BE2C (cell line): ENCODE results near the gene GALR3.
A peak's percentile ranks its signal among the peaks of the same experiment; 100 is the strongest.

Experiments used
- DNase-seq: peaks from one replicate; pipeline ENCODE4 v3.0.0-alpha.2; 2020
- H3K27me3 ChIP-seq: fragments of 250-450 bp; sonication (Bioruptor Pico); 2 replicates; pipeline ENCODE4 v1.5.1; 2020; ENCODE audit warnings: mild to moderate bottlenecking
- H3K36me3 ChIP-seq: fragments of 250-450 bp; sonication (Bioruptor Pico); 2 replicates; pipeline ENCODE4 v1.5.1; 2020; ENCODE audit warnings: mild to moderate bottlenecking
- H3K4me1 ChIP-seq: fragments of 250-450 bp; sonication (Bioruptor Pico); 2 replicates; pipeline ENCODE4 v1.5.1; 2020
- H3K4me3 ChIP-seq: 2 replicates; pipeline ENCODE4 v1.5.1; 2011; ENCODE audit warnings: low read depth, low read length
- H3K9me3 ChIP-seq: fragments of 250-450 bp; sonication (Bioruptor Pico); 2 replicates; pipeline ENCODE4 v1.5.1; 2020
- CTCF ChIP-seq: IDR thresholded peaks from 2 replicates; pipeline ENCODE4 v1.5.1; 2012; ENCODE audit warnings: mild to moderate bottlenecking, low read depth, low read length

GALR3 gene

GRCh38 chr22:37778370-37779009 is 44.7 kb upstream of the GALR3 start:
- no peak for TF ChIP-seq CTCF
- Histone ChIP-seq H3K36me3 (no peaks in the 10 kb centered on the region), H3K27me3 (no peaks in the 10 kb centered on the region), H3K4me1 (no peaks in the 10 kb centered on the region), H3K9me3 (no peaks in the 10 kb centered on the region), H3K4me3 (no peak overlapping the region)
- no peak for DNase-seq

- Histone ChIP-seq H3K4me1 (no peaks in the 10 kb centered on the region), H3K36me3 (no peaks in the 10 kb centered on the region), H3K4me3 (no peak overlapping the region), H3K27me3 (no peaks in the 10 kb centered on the region), H3K9me3 (no peaks in the 10 kb centered on the region; the same call in 1 of the 2 replicates)
- no peak for DNase-seq
- TF ChIP-seq CTCF = peak; percentile 52
Observed at GRCh38 chr22:37781434-37782059, 41.6 kb upstream of the GALR3 start.

DNA sequence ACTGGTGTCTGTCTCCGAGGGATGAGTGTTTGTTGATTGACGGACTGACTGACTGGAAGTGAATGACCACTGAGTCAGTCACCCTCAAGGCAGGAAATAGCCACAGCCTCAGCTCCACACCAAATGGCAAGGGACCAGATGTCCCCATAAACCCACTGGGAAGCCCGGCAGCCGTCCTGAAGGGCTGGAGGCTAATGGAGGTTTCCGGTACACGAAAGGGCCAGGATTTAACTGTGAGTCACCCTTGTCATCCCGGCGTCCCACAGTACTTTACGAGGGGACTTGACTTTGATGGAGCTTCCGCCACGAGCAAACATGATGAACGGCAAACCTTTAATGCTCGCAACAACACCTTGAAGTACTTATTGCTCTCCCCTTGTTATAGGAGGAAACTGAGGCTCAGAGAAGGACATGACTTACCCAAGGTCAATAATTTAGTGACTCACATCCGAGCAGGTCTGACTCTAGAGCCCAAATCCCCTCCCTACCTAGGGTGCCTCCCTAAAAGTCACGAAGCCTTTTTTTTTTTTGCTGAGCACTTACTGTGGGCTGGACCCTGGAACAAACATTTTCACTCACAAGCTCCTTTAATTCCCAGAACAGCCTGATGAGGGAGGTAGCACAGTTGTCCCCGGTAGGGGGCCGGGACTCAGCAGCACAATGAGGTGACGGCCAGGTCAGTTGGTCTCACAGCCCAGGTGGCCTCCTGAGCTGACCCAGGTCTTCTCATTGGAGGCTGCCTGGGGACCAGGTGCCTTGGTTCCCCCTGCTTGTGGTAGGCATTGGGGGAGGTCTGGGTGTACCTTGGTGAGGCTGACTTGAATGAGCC is 40.6 kb upstream of the GALR3 start:
- Histone ChIP-seq H3K4me3 (no peak overlapping the region), H3K36me3 (no peaks in the 10 kb centered on the region), H3K27me3 (no peaks in the 10 kb centered on the region), H3K9me3 (no peaks in the 10 kb centered on the region; the same call in 1 of the 2 replicates), H3K4me1 (no peaks in the 10 kb centered on the region)
- peak; percentile 15 for TF ChIP-seq CTCF
- no peak for DNase-seq

- H3K27me3 ChIP-seq = no peaks in the 10 kb centered on the region
- no peaks in the 10 kb centered on the region; the same call in 1 of the 2 replicates for H3K9me3 ChIP-seq
- DNase-seq = no peak
- H3K4me3 ChIP-seq = no peak overlapping the region
- H3K36me3 ChIP-seq = no peaks in the 10 kb centered on the region
- no peak for TF ChIP-seq CTCF
- no peaks in the 10 kb centered on the region for H3K4me1 ChIP-seq
Observed at GRCh38 chr22:37784829-37785495, 38.2 kb upstream of the GALR3 start.

DNA sequence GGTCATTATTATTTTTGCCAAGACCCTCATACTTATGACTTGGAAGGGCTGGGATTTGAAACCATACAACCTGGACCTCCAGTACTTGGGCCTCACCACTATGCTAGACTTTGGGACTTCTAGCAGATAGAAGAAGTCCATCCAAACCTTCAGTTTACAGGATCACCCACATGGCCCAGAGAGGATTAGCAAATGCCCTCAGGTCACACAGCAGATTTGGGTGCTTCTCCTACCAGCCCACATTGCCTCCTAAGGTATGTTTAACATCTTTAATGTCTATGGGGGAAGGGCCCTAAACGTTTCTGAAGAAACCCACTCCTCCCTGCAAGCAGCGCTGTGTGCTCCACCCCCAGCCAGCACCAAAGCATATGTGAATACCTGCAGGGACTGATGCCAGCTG is 32.9 kb upstream of the GALR3 start:
- Histone ChIP-seq H3K4me3 (no peak overlapping the region), H3K4me1 (no peaks in the 10 kb centered on the region), H3K9me3 (no peaks in the 10 kb centered on the region), H3K36me3 (no peaks in the 10 kb centered on the region), H3K27me3 (no peaks in the 10 kb centered on the region)
- no peak for DNase-seq
- no peak for TF ChIP-seq CTCF
